ENCODE data around the gene C20orf144. TPM values are rescaled to one million over a fixed set of nuclear protein-coding genes. Genes with fewer than 3 reads are reported as not detected.
A peak's percentile ranks its signal among the peaks of the same experiment; 100 is the strongest.

C20orf144 gene
- total and polyA plus RNA-seq, 8 donors: 0.19 to 0.31 TPM; not detected in 6

DNA sequence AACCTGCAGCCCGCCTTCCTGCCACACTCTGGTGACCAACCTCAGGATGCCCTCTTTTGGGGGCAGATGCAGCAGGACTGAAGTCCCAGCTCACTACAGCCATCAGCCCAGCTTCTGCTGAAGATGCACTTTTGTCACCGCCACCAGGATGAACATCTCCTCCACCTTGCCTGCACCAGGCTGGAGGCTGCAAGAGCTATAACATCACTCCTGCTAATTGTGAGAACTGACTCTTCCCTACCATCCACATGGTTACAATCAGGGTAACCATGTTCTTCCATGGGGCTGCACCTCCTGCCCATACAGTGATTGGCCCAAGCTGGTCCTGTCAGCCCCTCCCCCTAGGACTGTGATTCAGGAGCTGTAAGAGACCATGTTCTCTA, 2.6 kb downstream of the C20orf144 start:
- peaks cover 9 to 25% (median 19%) of the 10 kb centered on the region in 4 donors for H3K36me3 ChIP-seq
- intact Hi-C loops (cut with DNase I; ENCODE audit: low total_unique reads): no loop called here
- no peak for TF ChIP-seq POLR2A (IDR thresholded peaks at IDR 0.05)
- TF ChIP-seq CTCF (IDR thresholded peaks at IDR 0.05): no peak
- TF ChIP-seq POLR2AphosphoS5 (IDR thresholded peaks at IDR 0.05): no peak
- no peak for TF ChIP-seq EP300 (IDR thresholded peaks at IDR 0.05)
- H3K4me3 ChIP-seq: no peak overlapping the region
- H3K27ac ChIP-seq: peak overlapping the region in 4 of 5 donors; percentile 89 to 96 (median 94)
- H3K27me3 ChIP-seq: no peaks in the 10 kb centered on the region
- no peak for DNase-seq
- H3K9me3 ChIP-seq: no peaks in the 10 kb centered on the region
- peaks cover 27 to 69% (median 61%) of the 10 kb centered on the region in 4 donors for H3K4me1 ChIP-seq
- 98 to 100% (median 100%) methylated on average over 1 to 2 of the region's 2 CpGs for WGBS, 5 donors

DNA sequence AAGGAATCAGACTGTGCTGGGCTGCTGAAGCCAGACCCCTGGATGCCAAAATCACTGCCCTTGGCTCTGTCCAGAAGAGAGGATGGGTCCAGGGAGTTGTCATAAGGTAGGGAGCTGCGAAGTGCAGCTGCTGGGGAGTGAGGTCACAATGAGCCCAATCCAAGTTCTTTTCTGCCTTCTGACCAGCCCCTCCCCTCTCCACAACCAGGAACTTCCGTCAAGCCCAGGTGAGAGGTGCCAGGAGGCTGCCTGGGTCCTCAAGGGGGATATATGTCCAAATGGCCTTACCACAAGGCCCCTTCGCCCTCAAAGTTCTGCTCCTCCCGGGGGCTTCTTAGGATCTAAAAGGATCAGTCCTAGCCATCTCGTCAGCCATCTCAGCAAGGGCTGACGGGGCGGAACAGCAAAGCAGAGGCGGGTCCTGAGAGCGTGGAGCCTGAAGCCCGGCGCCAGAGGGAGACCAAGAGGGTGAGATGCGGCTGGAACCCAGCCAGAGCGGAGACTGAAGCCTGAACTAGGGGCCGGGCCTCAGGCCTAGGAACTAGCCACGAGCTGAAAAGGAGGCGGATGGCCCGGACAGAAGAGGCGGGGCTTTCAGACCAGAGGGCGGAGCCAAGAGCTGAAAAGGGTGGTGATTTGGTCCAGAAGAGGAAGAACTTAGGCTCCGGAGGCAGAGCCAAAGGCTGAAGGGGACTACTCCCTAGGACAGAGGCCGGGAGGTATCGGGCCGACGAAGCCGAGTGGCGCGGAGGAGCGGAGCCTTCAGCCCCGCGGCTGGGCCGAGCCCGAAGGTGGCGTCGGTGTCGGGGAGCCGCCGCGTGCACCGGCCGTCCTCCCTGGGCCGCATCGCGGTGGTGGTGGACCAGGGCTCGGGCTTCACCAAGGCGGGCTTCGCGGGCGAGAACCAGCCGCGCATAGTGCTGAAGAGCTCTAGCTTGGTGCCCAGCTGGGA, 4.4 kb downstream of the C20orf144 start, which contains the start of gene ACTL10:
TSS of gene ACTL10 (plus strand) at position 651 of the 952 bp plus-strand sequence. CDS start 555 bp downstream, outside the sequence.
- peaks cover 0 to 32% (median 23%) of the 10 kb centered on the region in 4 donors for H3K36me3 ChIP-seq
- peaks cover 40 to 87% (median 79%) of the 10 kb centered on the region in 4 donors for H3K4me1 ChIP-seq
- TF ChIP-seq EP300 (IDR thresholded peaks at IDR 0.05) (no peak), CTCF (IDR thresholded peaks at IDR 0.05) (peak in 5 of 7 experiments; percentile 21 to 41 (median 30)), POLR2AphosphoS5 (IDR thresholded peaks at IDR 0.05) (peak; percentile 63 to 91 (median 87)), POLR2A (IDR thresholded peaks at IDR 0.05) (peak in 2 of 4 donors; percentile 76 to 82)
- peak within 1 kb of the TSS; percentile 63 to 79 (median 64) for H3K4me3 ChIP-seq
- H3K27ac ChIP-seq: peak within 1 kb of the TSS; percentile 89 to 96 (median 93)
- 1 to 12% (median 2%) methylated on average over 31 to 50 of the region's 50 CpGs for WGBS, 5 donors
- peak; percentile 98 to 99 for DNase-seq
- no peaks in the 10 kb centered on the region for H3K27me3 ChIP-seq
- intact Hi-C loops (cut with DNase I; ENCODE audit: low total_unique reads): no loop called here
- no peaks in the 10 kb centered on the region for H3K9me3 ChIP-seq

- intact Hi-C loops (cut with DNase I; ENCODE audit: low total_unique reads): no loop called here
Observed at GRCh38 chr20:33667245-33667675, 5.1 kb downstream of the C20orf144 start.

More at GRCh38 chr20:33667245-33667675, 5.1 kb downstream of the C20orf144 start:
- H3K36me3 ChIP-seq: peaks cover 0 to 33% (median 23%) of the 10 kb centered on the region in 4 donors
- no peaks in the 10 kb centered on the region for H3K9me3 ChIP-seq
- 1 to 27% (median 9%) methylated on average over 20 to 55 of the region's 55 CpGs for WGBS, 5 donors
- H3K4me3 ChIP-seq: peak overlapping the region; percentile 63 to 79 (median 64)
- peak overlapping the region; percentile 89 to 96 (median 93) for H3K27ac ChIP-seq
- peak in 1 of 2 donors; percentile 79 for DNase-seq
- H3K27me3 ChIP-seq: no peaks in the 10 kb centered on the region
- H3K4me1 ChIP-seq: peaks cover 47 to 92% (median 84%) of the 10 kb centered on the region in 4 donors
- no peak for TF ChIP-seq CTCF (IDR thresholded peaks at IDR 0.05)
- peak in 1 of 3 donors; percentile 29 for TF ChIP-seq POLR2AphosphoS5 (IDR thresholded peaks at IDR 0.05)
- TF ChIP-seq POLR2A (IDR thresholded peaks at IDR 0.05): no peak
- TF ChIP-seq EP300 (IDR thresholded peaks at IDR 0.05): no peak
